ENCODE results near the gene APOB.

DNA sequence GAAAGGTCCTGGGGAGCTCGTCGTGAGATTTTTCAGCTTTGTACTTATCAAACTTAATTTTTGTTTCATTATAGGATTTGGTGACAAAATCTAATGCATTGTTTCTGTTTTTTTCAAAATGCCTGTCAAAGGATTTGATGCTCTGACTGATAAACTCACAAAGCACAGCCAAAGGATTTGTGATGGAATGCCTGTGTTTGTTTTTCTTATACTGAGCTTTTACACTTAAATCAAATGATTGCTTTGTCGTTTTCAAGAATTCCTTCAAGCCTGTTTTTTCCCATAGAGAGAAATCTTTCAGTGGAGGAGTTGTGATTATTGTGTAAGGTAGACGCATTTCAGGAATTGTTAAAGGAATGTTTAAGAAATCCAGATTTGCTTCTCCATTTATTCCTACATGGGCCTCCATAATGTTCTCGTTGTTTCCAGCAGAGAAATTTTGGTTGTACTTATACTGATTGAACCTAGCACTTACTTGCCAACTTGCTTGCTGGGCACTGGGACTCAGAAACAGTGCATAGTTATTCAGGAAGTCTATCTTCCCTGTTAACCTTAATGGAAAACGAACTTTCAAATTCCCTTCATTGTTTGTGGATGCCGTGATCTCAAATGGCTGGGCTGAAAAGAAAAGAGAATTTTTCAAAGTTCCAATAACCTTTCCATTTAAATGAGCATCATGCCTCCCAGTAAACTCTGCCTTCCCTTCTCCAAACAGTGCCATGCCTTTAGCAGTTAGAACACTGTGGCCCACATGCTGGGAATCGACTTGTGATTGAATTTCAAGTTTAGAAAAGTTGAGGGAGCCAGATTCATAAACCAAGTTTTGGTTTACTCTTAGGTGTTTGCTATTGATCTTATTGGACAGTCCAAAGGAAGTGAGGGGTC lies 36.5 kb downstream of the APOB start:
- TF ChIP-seq, protein P1, sequence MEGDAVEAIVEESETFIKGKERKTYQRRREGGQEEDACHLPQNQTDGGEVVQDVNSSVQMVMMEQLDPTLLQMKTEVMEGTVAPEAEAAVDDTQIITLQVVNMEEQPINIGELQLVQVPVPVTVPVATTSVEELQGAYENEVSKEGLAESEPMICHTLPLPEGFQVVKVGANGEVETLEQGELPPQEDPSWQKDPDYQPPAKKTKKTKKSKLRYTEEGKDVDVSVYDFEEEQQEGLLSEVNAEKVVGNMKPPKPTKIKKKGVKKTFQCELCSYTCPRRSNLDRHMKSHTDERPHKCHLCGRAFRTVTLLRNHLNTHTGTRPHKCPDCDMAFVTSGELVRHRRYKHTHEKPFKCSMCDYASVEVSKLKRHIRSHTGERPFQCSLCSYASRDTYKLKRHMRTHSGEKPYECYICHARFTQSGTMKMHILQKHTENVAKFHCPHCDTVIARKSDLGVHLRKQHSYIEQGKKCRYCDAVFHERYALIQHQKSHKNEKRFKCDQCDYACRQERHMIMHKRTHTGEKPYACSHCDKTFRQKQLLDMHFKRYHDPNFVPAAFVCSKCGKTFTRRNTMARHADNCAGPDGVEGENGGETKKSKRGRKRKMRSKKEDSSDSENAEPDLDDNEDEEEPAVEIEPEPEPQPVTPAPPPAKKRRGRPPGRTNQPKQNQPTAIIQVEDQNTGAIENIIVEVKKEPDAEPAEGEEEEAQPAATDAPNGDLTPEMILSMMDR (conservative IDR thresholded peaks at IDR 0.05; ENCODE audit: low read length) = no peak
- no peak for TF ChIP-seq EZH2phosphoT487 (IDR thresholded peaks at IDR 0.05; ENCODE audit: borderline replicate concordance)

Data from Loucy (cell line).